Stimulated activated CD4-positive, alpha-beta T cell treated with anti-CD3 and anti-CD28 coated beads, Interleukin-2, amount 100 ng/mL, for 4 hours (primary cell): ENCODE data around the gene HHAT.

Experiments
- DNase-seq: peaks from one replicate; pipeline ENCODE4 v3.0.0-alpha.2; 2020; ENCODE audit warnings: low read depth

Gene HHAT

DNA sequence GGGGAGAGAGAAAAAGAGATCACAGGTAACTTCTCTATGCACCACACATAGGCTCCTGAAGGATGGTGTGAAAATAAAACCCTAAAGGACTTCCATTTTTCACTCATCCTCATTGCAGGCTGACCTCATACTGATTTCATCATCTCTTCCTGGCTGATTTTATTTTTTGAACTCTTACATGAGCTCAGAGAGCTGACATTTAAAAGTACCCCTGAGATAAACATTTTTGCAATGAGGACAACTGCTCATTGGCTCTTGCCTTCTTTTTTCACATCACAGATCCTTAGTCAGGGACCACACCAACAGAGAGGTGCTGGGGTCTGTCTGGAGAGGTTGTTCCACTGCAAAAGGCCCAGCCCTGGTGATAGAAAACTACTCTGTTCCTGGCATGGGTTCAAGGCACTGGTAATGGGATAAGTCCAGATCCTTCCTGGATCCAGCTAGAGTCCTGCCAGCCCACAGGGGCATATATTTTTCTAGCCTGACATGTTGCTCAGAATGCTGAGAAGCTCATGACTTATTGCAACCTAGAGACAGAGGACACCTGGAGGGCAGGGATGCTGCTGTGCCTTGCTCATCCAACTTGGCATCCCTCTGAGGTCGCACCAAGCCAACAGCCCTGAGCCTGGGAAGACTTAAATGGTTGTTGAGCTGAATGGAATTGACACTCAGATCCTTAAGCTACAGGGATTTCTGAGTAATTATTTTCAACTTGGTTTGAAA, 360.0 kb downstream of the HHAT start:
- no peak for DNase-seq

DNA sequence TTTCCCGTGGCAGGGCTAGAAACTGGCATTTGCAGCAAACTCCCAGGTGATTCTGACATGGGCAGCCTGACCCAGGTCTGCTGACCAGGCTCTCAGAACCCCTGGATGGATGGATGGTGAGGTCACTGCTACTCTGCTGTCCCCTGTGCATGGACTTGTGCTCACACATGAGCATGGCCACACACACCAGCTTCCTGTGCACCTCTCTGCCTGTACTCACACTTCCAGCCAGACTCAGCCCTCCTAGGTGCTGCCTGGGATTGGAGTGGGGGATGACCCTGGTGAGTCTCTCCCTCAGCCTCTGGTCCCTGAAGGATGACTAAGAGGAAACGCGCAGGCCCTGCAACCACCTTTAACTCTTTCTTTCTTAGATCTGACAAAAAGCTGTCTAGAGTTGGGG, 361.1 kb downstream of the HHAT start:
- no peak for DNase-seq

DNA sequence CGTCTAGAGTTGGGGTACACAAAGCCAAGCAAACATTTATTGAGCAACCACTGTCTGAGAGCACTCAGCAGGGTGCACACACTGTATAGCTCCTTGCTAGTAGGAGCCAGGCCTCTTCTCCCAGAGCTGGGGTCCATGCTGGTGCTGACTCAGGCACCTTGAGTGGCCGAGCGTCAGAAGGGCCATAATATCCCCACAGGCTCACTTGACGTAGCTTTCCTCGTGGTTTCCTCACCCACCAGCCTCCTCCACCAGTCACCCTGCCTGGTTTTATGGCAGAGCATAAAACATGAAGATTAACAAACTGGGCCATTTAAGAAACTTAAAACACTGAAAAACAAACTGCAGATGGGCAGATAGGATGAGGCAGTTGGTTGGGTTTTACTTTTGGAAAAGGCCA, 361.5 kb downstream of the HHAT start:
- no peak for DNase-seq

DNA sequence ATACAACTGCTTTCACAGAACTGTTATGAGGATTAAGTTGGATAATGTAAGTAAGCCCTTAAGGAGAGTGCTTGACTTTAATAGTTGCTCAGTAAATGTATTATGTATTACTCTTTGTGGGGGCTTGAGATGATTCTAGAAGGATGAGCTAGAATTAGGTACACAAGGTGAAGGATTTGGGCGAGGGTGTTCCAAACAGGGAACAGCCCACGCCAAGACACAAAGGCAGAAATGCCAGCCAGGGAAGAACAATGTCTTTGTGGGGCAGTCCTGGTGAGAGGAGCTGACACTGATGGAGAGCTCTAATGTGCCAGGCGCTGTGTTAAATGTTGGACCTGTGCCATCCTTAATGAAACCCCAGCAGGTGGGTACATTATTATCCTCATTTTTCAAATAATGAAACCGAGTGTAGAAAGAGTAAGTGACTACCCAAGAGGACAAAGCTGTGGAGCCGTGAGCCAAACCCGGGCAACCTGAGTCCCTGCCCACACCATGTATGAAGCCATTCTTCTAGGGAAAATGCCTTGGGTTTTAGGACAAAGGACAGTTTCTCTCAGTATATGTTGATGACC, 362.4 kb downstream of the HHAT start:
- no peak for DNase-seq

DNA sequence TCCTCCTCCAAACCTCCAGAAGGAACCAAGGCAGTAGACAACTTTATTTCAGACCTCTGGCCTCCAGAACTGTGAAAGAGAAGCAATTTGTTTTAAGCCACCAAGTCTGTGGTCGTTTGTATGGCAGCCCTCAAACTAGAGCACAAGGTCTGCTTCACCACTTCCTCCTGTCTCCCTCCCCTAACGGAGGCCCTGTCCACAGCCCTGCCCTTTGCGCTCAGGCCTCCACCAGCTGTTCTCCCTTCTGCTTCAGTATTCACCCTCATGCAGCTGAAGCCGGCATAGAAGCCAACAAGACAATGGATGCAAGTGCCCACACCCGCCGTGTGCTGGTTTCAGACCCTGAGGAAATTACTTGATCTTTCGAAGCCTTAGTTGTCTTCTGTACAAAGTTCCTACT, 364.1 kb downstream of the HHAT start:
- no peak for DNase-seq

DNA sequence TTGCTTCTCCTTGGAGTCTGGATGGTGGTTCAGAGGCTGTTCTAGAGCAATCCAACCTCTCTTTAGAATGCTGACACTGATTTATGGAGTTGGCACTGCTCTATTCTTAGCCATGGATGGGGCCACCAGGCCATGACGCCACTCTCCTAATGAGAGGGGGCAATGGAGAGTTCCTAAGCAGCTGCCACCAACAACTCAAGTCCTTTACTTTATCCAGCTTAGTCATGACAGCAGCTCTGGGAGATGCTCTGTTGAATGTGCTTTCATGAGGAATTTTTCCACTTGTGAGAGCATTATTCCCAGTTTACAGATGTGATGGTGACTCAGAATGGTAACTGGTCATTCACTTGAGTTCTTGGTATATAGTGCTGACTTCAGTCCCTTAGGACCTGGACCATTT, 366.3 kb downstream of the HHAT start:
- no peak for DNase-seq

DNA sequence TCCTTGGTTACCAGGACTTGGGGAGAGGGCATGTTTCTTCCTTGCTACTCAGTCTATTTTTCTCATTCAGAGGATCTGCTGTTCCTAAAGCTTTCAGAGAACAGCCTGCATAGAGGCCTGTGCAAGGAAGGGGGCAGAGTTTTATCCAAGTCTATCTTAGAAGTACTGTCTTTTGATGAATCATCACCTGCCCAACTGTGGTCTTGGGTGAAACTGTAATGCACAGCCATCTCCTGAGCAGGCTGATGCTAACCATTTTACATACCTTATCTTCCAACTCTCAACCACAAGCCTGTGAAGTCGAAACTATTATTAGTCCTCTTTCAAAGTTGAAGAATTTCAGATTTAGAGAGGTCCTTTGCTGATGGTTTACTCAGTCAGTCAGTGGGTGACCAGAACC, 368.0 kb downstream of the HHAT start:
- no peak for DNase-seq

DNA sequence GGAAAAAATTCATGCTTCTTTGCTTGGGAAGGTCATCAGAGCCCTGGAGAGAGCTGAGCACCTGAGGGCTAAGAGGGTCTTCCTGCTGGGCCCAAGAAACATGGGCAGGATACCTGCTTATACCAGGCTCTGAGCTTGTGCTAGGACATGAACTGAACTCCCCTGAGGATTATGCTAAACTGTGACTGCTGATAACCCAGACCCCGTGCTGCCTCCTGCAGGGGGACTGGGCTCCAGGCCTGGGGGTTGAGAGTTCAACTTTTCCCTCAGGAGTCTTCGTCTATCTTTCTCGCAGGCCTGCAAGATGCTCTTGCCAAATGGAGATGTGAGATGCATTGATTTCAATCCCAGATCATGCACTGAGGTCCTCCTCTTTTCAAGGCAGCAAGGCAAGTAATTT, 368.5 kb downstream of the HHAT start:
- DNase-seq, result no peak

DNA sequence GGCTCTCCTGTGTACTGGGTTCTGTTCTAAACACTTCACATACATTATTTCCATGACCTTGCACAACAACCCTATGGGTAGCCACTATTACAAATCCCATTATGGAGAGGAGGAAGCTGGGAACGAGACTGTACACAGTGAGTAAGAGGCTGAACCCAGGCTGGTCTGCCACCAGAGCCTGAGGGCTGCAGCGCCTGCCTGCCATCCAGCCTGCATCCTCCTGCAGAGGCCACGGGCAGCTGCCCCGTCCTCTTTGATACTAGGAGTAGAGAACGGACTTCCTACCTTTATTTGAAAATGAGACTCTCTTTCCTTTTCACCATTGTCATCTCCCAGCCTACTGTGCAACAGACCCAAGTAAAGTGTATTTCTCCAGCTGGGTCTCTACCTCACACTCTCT, 370.0 kb downstream of the HHAT start:
- DNase-seq, result no peak

DNA sequence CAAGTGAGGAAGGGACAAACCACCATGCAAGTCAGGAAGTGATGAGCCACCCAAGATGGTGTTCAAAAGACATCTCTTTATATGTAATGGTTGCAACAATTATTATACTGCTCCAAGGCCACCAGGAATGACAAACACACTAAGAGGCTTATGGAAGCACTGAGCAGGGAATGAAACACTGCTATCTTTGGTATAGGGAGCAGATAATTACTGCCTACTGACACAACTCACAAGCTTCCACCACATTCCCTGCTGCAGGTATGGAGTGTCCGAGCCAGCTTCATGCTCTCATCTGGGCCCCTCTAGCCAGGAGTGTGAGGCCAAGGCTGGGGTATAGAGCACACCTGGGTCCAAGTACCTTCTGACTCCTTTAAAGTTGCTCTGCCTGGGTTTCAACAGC, 371.4 kb downstream of the HHAT start:
- no peak for DNase-seq

DNA sequence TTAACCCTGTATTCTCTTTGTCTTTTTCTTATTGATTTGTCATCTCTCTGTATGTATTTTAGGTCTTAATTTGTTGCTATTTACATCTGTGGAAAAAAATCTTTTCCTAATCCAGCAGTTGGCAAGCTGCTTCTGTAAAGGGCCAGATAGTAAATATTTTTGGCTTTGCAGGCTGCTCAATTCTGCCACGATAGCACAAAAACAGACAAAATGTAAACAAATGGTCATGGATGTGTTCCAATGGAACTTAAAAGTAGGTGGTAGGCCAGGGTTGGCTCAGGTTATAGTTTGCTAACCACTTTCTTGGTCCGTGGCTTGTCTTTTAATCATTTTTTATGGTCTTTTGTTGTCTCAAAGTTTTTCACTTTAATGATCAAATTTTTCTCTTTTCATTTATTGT, 371.8 kb downstream of the HHAT start:
- no peak for DNase-seq

DNA sequence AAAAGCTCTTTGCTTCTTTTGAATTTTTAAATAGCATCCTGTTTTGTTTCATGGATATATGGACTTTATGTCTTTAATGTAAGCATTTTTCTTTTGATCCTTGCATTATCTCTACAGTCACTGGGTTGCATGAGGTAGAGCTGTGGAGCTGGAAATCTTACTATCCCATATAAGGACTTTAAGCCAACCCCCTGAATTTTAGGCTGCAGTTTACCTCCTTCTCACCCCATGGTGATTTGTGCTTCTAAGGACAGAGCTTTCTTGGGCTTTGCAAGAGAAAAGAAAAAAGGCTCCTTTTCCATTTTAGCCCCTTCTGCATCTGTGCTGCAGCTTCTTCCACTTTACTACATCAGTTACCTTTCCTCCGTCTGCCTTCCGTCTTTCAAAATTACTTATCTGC, 373.8 kb downstream of the HHAT start:
- no peak for DNase-seq

DNA sequence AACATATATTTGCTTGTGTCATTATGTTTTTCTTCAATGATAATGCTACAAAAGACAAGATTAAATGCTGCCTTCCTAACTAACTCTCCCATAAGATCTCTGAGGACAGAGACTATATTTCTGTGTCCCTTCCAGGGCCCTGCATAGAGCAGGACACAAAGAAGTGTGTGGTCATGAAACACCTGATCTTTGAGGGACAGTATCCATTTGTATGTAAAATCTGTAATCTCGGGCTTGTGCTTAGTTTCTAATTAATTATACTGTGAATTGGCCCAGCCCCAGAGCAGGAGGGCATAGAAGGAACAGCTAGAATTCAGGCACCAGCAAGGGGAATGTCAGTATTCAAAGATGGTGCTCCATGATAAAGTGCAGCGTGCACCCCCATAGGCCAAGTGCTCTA, 374.9 kb downstream of the HHAT start:
- DNase-seq, result no peak

DNA sequence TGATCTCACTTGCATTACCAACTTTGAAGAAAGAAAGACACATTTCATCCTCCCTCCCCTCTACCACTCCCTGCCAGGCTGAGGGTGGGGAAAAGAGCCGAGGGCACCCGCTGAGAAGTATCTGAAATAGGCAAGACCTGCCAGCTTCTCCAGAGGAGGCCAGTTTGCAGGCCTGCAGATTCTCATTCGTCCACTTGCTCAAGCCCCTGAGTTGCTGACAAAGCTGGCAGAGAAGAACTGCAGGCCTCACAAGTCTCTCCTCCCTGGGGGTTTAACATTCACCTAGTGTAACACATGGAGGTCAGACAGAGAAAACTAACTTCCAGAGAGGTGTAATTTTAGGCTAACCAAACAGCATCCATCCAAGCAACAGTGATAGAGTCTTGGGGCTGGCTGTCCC, 376.4 kb downstream of the HHAT start:
- DNase-seq, result no peak

DNA sequence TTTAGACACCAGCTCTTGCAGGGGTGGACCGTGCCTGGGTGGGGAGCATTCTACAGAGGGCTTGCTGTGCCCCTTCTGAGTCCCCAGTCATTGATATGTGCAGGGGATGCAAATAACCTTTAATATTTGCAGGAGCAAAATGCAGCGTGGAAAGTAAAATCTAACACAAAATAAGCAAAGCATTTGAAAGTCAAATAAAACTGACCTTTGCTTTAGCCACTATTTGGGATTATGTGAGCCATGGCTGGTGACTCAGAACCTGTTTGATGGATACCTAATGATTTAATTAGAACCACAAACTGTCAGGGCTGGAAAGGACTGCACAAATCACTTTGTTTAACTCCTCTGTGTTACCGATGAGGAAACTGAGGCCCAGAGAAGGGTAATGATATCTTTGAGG, 377.5 kb downstream of the HHAT start:
- no peak for DNase-seq

DNA sequence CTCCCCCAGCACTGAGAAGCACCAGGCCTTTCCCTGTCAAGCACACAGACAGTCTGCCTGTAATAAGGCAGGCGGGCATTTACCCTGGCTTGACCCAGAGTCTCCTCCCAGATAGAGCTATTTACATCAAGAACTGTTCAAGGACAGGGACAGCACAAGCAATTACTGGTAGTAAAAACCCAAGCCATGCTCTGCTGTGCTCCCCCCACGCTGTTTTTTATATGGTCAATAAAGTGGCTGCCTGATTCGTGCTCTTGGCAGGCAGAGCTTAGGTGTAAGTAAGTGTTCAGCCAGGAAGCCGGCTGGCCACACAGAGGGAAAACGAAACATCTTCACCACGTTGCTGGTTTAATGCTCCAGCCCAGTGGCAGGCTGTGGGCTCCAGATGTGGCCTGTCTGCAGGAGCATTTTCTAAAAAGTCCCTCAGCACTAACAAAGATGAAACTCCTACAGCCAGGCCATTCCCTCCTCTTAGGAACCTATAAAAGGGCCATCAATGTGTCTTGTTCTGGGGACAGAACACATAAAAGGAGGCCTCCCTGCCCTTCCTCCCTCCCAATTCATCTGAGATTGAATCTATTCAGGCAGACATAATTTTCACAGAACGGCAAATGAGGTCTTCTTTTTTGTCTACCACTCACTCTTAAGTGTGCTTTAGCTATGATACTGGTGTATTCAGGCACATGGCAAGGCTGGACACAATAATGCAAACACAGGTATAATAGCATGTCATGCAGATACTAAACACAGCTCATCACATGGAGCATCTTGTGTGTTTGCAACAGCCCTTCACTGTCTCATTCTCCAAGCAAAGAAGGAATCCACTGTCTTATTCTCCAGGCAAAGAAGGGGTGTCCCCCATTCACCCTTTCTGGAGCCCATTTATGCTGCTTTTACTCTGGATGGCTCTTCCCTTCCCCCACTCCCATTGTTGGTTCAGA, 378.9 kb downstream of the HHAT start:
- no peak for DNase-seq

DNA sequence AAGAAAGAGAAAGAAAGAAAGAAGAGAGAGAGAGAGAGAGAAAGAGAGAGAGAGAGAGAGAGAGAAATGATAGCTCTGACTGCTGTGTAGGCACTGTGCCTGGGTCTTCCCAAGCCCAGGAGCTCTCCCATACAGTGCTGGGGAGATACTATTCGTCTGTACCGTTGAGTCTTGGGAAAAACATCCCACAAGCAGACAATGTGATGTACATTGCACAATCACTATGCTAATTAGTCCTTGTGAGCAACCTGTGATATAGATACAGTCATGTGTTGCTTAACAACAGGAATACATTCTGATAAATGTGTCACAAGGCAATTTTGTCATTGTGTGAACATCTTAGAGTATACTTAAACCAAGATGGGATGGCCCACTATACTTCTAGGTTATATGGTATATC, 381.0 kb downstream of the HHAT start:
- no peak for DNase-seq

DNA sequence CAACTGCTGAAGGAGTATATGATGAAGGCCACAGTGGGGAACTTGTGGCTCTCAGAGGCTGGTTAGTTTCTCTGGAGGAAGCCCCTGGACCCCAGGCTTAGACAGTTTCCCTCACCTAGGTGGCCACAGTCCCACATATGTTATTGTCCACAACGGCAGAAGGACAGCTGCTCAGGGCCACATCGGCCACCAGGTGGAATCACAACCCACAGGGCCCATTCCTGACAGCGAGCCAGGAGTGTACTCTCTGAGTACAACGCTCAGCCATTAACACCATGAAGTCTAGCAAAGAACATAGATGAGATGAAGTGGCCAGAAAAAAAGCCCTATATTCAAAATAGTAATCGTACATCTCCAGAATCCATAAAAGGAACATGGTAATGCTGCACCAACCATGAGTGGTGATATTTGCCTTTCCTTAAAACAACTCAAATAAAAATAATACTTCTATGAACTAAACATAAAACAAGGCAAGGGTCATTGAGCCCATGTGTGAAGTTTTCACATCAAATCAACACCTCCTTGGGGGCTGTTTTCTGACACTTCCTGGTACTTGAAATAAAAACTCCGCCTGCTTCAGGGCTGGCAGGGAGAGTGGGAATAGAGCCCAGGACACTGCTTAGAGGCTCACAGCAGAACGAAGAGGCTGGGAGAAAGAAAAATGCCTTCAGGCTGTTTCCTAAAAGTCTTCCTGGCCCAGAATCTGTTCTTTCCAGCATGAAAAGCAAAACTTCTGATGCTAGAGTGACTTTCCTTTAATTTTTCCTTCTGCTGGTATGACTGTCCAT, 383.3 kb downstream of the HHAT start:
- DNase-seq, result no peak

DNA sequence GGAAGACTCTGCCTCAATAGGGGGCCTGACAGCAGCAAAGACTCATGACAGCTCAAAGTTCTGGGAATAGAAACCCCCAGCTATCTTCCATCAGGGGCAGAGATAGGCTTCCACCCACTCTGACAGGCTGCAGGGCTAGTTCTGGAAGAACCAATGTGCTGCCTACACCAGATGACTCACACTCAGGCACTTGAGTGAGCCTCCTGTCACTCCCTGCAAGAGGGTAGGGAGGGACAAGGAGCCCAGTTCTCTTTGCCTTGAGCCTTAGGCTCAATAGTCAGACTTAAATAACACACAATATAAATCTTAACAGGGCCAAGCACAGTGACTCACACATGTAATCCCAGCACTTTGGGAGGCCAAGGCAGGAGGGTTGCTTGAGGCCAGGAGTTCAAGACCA, 386.4 kb downstream of the HHAT start:
- DNase-seq, result no peak

DNA sequence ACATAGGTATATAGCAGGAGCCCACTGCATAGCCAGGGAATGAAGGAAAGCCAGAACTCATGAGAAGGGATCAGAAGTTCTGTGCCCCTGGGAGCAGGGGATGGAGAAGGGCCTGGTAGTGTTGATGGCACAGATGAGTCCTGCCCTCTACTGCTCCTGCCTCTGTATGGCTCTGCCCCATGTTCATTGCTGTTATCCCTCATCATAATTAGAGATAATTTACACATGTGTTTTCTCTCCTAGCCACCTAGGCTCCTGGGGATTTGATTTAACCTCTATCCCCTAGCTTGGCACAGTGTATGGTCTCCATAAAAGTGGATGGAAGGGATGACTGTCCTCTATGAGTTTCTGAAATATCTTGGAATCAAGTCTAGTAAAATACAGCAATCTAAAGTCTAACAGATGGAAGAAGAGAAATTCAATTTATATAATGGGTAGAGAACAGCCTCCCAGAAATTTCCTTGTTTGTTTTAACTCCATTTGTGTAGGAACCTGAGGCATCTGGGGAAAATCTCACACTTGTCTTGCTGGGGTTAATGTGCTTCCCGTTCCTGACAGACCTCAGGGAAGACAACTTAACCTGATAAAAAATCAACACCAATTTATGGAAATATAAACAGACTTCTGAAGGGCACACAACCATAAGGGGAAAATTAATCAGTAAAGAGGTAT, 393.8 kb downstream of the HHAT start:
- DNase-seq, result no peak

DNA sequence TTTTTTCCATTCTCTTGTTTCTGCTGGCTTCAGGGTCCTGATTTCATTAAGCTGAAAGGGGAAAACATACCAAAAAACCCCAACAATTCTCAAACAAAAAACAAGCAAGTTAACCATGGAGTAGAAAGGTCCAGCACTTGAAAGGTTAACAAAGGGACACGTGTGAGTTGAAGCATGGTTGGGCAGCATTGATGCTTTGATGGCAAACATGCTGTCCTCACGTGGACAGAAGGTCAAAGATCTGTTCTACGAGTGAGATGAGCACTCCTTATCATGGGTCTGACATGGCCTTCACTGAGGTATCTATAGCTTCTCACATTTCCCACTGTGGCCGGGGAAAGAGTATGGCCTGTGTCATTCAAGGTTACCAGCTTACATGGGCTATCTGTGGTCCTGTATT, 394.9 kb downstream of the HHAT start:
- DNase-seq, result no peak

DNA sequence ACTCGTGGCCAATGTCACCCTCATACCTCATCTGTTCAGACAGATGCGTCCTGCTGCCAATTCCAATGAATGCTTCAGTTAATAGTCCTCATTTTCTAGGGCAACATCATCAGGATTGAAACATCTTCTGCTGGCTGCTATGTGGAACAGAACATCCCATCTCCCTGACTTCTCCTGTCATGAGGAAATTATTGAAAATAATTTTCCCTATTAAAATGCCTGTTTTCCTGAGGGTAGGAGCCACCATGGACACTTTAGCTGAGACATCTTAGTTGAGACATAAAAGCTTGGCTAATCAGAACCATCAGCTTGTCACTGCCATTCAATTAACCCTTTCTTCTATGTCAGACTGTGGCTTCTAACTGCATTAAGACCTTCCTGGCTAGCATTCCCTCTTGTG, 396.1 kb downstream of the HHAT start:
- no peak for DNase-seq
